CD4-positive, alpha-beta T cell treated with Interleukin-6 for 4 hours (primary cell): Measurements from ENCODE around the gene CLMN.
"Not testable (repeated sequence)": the region's sequence is repeated elsewhere in the genome, so short reads cannot be mapped to it uniquely, and the experiment has no call there.

Experiments used
- DNase-seq: peaks from one replicate; pipeline ENCODE4 v3.0.0-alpha.2; 2020; ENCODE audit warnings: mixed read lengths

The CLMN gene

GRCh38 chr14:95151561-95151960 is 168.1 kb downstream of the CLMN start:
- DNase-seq = no peak

DNA sequence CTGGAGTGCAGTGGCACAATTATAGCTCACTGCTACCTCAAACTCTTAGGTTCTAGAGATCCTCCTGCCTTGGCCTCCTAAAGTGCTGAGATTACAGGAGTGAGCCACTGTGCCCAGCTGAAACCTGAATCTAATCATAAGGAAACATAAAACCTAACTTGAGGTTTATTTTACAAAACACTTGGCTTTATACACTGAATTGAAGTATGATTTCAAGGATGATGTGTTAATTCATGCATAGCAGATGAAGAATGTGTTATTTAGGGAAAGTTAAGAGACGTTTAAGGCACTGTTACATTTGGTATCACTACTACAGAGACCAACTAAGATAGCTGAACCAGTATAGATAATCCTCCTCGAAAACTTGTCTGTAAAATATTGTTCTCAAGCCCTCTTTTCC is 168.8 kb downstream of the CLMN start:
- DNase-seq = no peak

DNA sequence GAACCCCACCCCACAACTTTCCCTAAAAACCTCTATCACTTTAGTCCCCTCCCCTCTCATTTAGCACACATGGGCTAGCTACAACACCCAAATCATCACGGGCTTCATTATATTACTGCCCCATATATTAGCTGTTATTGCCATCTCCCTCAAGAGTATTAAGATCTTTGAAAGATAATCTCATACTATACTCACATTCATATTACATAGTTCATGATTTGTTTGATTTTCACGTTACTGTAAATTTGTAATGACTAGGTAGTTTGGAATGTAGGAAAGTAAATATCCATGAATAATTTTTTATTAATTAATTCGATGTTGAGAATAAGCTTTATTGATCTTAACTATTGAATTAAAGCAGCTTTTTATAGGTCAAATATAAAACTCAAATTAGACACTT is 170.3 kb downstream of the CLMN start:
- DNase-seq = no peak

- no peak for DNase-seq
These were observed 172.1 kb downstream of the CLMN start for GRCh38 chr14:95147597-95147996.

GRCh38 chr14:95146079-95146771 is 173.5 kb downstream of the CLMN start:
- no peak for DNase-seq

- no peak for DNase-seq
These were observed 174.9 kb downstream of the CLMN start for GRCh38 chr14:95144849-95145248.

DNA sequence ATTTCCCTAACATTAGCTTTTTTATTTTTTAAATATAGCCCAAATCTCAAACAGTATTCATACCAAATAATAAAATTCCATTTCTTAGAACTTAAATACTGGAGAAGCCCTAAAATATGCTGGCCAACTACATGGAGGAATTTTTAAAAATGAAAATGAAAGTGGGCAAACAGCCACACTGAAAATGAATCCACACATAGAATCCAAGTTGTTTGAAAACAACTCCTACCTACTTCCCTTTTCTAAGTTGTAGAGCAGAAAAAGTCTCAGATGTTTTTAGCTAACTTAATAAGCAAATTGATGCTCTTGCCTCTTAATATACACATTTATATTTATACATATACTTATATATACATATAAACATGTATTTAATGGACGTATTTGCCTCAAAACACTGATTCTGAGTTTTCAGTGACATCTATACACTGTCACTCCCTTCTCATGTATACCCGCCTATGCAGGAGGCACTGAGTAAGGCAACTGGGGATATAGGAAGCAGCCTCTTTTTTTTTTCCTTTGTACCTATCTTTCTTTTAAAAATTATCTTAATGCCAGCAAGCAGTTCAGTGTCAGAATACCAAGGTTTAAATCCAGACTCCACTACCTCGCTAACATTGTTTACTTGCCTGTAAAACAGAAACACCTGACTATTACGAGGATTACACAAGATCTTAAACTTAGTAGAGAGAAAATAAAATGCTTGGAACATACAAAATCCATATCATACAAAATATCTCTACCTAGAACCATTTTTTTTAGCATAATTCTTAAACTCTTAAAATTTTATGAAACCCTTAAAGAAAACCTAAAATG is 175.7 kb downstream of the CLMN start:
- DNase-seq = no peak

DNA sequence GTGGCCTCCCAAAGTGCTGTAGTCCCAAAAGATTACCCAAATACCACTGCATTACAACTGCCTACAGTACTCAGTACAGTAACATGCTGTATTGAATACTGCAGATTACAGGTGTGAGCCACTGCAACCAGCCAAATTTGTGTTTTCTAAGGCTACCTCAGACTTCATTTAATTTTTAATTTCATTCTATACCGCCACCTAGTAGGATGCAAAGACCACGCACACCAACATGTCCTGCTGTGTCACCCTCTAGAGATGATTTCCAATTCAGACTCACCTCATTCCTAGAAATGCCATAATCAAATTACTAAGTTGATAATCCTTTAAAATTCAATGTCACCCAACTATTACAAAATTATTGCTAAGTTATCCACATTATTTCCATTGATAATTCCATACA is 177.5 kb downstream of the CLMN start:
- DNase-seq = no peak

DNA sequence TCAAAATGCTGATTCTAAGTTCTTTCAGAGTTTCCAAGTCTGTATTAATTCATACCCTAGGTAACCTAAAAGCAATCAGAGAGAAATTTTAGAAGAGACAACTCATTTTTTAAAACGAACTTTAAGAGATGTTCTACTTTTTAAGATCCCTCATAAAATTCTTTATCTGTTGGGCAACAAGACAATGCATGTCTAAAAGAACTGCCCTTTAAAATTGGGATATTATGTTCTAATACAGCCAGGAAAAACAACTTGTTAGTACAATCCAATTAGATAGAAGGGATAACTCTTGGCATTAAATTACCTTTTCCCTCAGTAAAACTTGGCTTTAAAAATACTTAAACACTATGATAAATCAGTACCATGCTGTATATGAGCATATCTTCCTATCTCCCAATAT is 178.0 kb downstream of the CLMN start:
- DNase-seq = no peak

DNA sequence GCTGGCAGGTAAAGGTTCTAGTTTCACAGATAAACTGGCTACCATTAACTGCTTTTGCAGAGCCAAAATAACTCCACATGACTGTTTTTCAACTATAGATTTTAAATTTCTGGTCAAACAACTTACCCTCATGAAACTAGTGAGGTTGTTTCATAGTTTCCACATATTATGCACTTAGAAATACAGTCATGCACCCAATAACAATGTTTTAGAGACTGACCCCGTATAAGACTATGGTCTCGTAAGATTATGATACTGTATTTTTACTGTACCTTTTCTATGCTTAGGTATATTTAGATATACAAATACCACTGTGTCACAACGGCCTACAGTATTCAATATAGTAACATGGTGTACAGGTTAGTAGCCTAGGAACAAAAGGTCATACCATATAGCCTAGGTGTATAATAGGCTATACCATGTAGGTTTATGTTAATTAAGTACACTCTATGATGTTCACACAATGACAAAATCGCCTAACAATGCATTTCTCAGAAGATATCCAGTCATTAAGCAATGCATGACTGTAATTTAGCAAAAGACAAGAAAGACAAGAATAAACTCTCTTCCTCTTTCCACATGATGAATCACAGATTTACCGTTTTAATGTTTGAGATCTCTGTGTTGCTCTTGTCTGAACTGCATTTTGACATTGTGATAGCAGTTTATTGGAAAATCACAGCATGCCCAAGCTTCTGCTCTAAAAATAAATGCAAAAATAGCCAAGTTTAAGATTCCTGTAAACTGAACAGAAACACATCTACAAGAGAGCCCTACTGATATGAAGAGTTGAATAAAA is 179.4 kb downstream of the CLMN start:
- no peak for DNase-seq

- no peak for DNase-seq
These were observed 180.8 kb downstream of the CLMN start for GRCh38 chr14:95138876-95139275.

- DNase-seq = not testable (repeated sequence)
These were observed 181.3 kb downstream of the CLMN start for GRCh38 chr14:95138455-95138854.

DNA sequence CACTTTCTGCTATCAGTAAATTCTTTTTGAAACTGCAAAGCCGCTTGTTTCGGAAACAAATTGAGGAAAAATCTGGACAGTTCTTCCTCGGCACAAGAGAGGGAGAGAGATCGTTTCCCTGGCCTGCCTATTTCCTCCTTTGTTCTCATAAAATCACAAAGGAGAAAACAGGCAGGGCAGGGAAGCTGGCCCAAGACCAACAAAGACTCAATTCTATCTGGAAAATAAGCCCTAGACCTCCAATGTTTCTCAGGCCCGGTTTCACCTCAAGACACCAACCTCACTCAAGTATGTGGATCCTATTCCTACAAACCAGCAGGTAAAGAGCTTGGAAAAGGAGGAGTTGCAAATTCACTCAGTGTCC is 181.9 kb downstream of the CLMN start:
- DNase-seq = no peak

- no peak for DNase-seq
These were observed 182.4 kb downstream of the CLMN start for GRCh38 chr14:95137164-95137803.

- DNase-seq = no peak
These were observed 183.1 kb downstream of the CLMN start for GRCh38 chr14:95136631-95137030.

- DNase-seq = no peak
These were observed 185.3 kb downstream of the CLMN start for GRCh38 chr14:95134304-95134933.

DNA sequence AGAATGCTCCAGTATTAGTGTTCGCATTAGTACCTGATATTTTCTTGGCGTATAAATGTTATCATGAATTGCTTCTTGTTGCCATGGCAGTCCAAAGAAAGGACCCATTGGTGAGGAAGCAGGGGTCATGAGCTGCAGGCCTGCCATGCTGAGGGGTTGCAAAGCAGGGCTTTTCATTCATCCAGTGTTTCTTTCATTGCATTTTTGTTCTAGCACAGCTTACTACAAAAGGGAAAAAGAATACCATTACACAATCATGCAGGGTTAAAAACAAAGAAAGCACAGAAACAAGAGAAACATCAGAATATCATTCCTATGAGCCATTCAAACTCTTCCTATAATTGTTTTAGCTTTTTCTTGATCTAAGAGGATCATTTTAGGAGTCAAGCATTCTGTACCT is 186.4 kb downstream of the CLMN start:
- no peak for DNase-seq

- DNase-seq = no peak
These were observed 186.9 kb downstream of the CLMN start for GRCh38 chr14:95132760-95133159.
